Small intestine (tissue), 7 donors: ENCODE data around the gene ALDH16A1. TPM values are rescaled to one million over a fixed set of nuclear protein-coding genes. Genes with fewer than 3 reads are reported as not detected.

Experiments used
- DNase-seq, 2 donors: peaks; one replicate each; pipeline versions ENCODE4 v3.0.0 to v3.0.0-alpha.2; 2013
- FAIRE-seq: peaks from 2 replicates; lab custom pipeline; 2012; peaks lifted over from hg19 to GRCh38; lab: Jason Lieb, UNC
- H3K27ac ChIP-seq, 3 donors: one replicate each; pipeline ENCODE4 v1.5.1; 2013; ENCODE audit warnings: low read length in 2 of 3, mild to moderate bottlenecking in 2 of 3, control low read depth in 1 of 3, inconsistent platforms in 1 of 3, low read depth in 1 of 3, moderate library complexity in 1 of 3
- H3K27me3 ChIP-seq, 3 donors: one replicate each; pipeline ENCODE4 v1.6.1; 2013; ENCODE audit warnings: low read length in 3 of 3, inconsistent platforms in 1 of 3; ENCODE audit not compliant: control insufficient read depth in 3 of 3, insufficient read depth in 3 of 3
- H3K36me3 ChIP-seq, 3 donors: one replicate each; pipeline ENCODE4 v1.6.1; 2013; ENCODE audit warnings: low read length in 3 of 3, inconsistent platforms in 1 of 3, low read depth in 1 of 3, mild to moderate bottlenecking in 1 of 3, moderate library complexity in 1 of 3; ENCODE audit not compliant: control insufficient read depth in 3 of 3, insufficient read depth in 2 of 3
- H3K4me1 ChIP-seq, 3 donors: one replicate each; pipeline ENCODE4 v1.6.1; 2013; ENCODE audit warnings: low read length in 2 of 3, inconsistent platforms in 1 of 3, low read depth in 1 of 3, mild to moderate bottlenecking in 1 of 3, moderate library complexity in 1 of 3; ENCODE audit not compliant: control insufficient read depth in 3 of 3, insufficient read depth in 2 of 3
- H3K4me3 ChIP-seq, 3 donors: one replicate each; pipeline ENCODE4 v1.5.1; 2013; ENCODE audit warnings: low read length in 3 of 3, control low read depth in 1 of 3, inconsistent platforms in 1 of 3, low read depth in 1 of 3, mild to moderate bottlenecking in 1 of 3, moderate library complexity in 1 of 3
- H3K9me3 ChIP-seq, 2 donors: one replicate each; pipeline ENCODE4 v1.6.1; 2013; ENCODE audit warnings: low read depth in 1 of 2, low read length in 1 of 2; ENCODE audit not compliant: control insufficient read depth in 2 of 2, insufficient read depth in 1 of 2
- WGBS, 3 donors: extraction: QIAGEN DNeasy Blood & Tissue Kit; methylation state at CpG; one replicate each; pipeline ENCODE4 v1.1.7; 2013; 5-methylcytosine and 5-hydroxymethylcytosine counted together
- polyA plus RNA-seq, 4 donors: library from polyadenylated mRNA; stranded (reverse) in 3 of 4; unstranded in 1 of 4; fragments of 200-250 nt in 3 of 4; fragments of 120-200 nt in 1 of 4; gene quantifications; one replicate each; pipeline versions ENCODE4 v1.2.1 to v1.2.3, GENCODE V29; 2013
- donor health status: healthy with polysubstance abuse.
- donor health status: control.
- donor health status: control.
- donor health status: Bipolar disorder and iron deficiency.
- donor health status: healthy.

Gene ALDH16A1
- polyA plus RNA-seq, 4 donors: 26.3 to 130 (median 83.6) TPM

- Histone ChIP-seq H3K27ac (no peak overlapping the region), H3K9me3 (no peaks in the 10 kb centered on the region), H3K4me1 (peaks cover 0 to 2% (median 0%) of the 10 kb centered on the region in 3 donors), H3K4me3 (no peak overlapping the region), H3K36me3 (no peaks in the 10 kb centered on the region), H3K27me3 (peaks cover 18 to 90% (median 37%) of the 10 kb centered on the region in 3 donors)
- no peak for FAIRE-seq
- DNase-seq: no peak
- WGBS, 3 donors: 72 to 76% (median 76%) methylated on average over 2 of the region's 2 CpGs
These were observed 32.8 kb upstream of the ALDH16A1 start for GRCh38 chr19:49420227-49420626.

- H3K27me3 ChIP-seq: peaks cover 20 to 97% (median 46%) of the 10 kb centered on the region in 3 donors
- DNase-seq: peak; percentile 27 to 38
These were observed 31.8 kb upstream of the ALDH16A1 start for GRCh38 chr19:49421039-49421877.

GRCh38 chr19:49421878-49422202 lies 31.2 kb upstream of the ALDH16A1 start:
- Histone ChIP-seq H3K36me3 (no peaks in the 10 kb centered on the region), H3K27ac (no peak overlapping the region), H3K4me1 (peaks cover 0 to 2% (median 0%) of the 10 kb centered on the region in 3 donors), H3K9me3 (no peaks in the 10 kb centered on the region), H3K27me3 (peaks cover 20 to 100% (median 47%) of the 10 kb centered on the region in 3 donors), H3K4me3 (no peak overlapping the region)
- 14 to 38% (median 29%) methylated on average over 2 to 3 of the region's 3 CpGs for WGBS, 3 donors
- DNase-seq (no peak), FAIRE-seq (no peak)

More at GRCh38 chr19:49421039-49421877, 31.8 kb upstream of the ALDH16A1 start:
- Histone ChIP-seq H3K27ac (no peak overlapping the region), H3K36me3 (no peaks in the 10 kb centered on the region), H3K4me1 (peaks cover 0 to 2% (median 0%) of the 10 kb centered on the region in 3 donors), H3K4me3 (peak overlapping the region in 1 of 3 donors; percentile 26), H3K9me3 (no peaks in the 10 kb centered on the region)
- WGBS, 3 donors: 10% methylated on average over 47 to 48 of the region's 48 CpGs
- no peak for FAIRE-seq

- peaks cover 20 to 100% (median 51%) of the 10 kb centered on the region in 3 donors for H3K27me3 ChIP-seq
These were observed 30.5 kb upstream of the ALDH16A1 start for GRCh38 chr19:49422407-49423070.

GRCh38 chr19:49423071-49423984 lies 29.7 kb upstream of the ALDH16A1 start, which contains the start of gene PTH2:
PTH2 (minus strand) TSS chr19:49423441; CDS start chr19:49423339, 102 bp downstream.
- Histone ChIP-seq H3K36me3 (no peaks in the 10 kb centered on the region), H3K27me3 (peaks cover 20 to 100% (median 56%) of the 10 kb centered on the region in 3 donors), H3K27ac (no peak within 1 kb of the TSS), H3K9me3 (peaks cover 0 to 2% of the 10 kb centered on the region in 2 donors), H3K4me1 (peaks cover 0 to 2% (median 0%) of the 10 kb centered on the region in 3 donors), H3K4me3 (peak within 1 kb of the TSS in 1 of 3 donors; percentile 18)
- no peak for FAIRE-seq
- 9 to 14% (median 12%) methylated on average over 40 to 42 of the region's 42 CpGs for WGBS, 3 donors
- DNase-seq: no peak

More at GRCh38 chr19:49422407-49423070, 30.5 kb upstream of the ALDH16A1 start:
- no peaks in the 10 kb centered on the region for H3K36me3 ChIP-seq
- H3K27ac ChIP-seq: no peak overlapping the region
- DNase-seq (peak in 1 of 2 donors; percentile 41), FAIRE-seq (no peak)
- H3K4me3 ChIP-seq: peak overlapping the region in 1 of 3 donors; percentile 18
- H3K4me1 ChIP-seq: peaks cover 0 to 2% (median 0%) of the 10 kb centered on the region in 3 donors
- WGBS, 3 donors: 4 to 5% (median 4%) methylated on average over 52 to 58 of the region's 58 CpGs
- H3K9me3 ChIP-seq: no peaks in the 10 kb centered on the region

GRCh38 chr19:49423985-49424303 lies 29.1 kb upstream of the ALDH16A1 start:
- peaks cover 0 to 2% (median 0%) of the 10 kb centered on the region in 3 donors for H3K4me1 ChIP-seq
- peaks cover 20 to 100% (median 57%) of the 10 kb centered on the region in 3 donors for H3K27me3 ChIP-seq
- H3K4me3 ChIP-seq: no peak overlapping the region
- FAIRE-seq: no peak
- no peak for DNase-seq
- no peak overlapping the region for H3K27ac ChIP-seq
- peaks cover 0 to 2% of the 10 kb centered on the region in 2 donors for H3K9me3 ChIP-seq
- WGBS, 3 donors: 0 to 11% (median 8%) methylated on average over 3 of the region's 3 CpGs
- no peaks in the 10 kb centered on the region for H3K36me3 ChIP-seq

- Histone ChIP-seq H3K27me3 (peaks cover 20 to 100% (median 59%) of the 10 kb centered on the region in 3 donors), H3K27ac (no peak within 1 kb of the TSS), H3K4me3 (no peak within 1 kb of the TSS), H3K4me1 (peaks cover 0 to 2% (median 0%) of the 10 kb centered on the region in 3 donors), H3K9me3 (peaks cover 0 to 2% of the 10 kb centered on the region in 2 donors), H3K36me3 (no peaks in the 10 kb centered on the region)
- no peak for DNase-seq
- no peak for FAIRE-seq
- WGBS, 3 donors: 12 to 47% (median 39%) methylated on average over 7 of the region's 7 CpGs
These were observed 27.8 kb upstream of the ALDH16A1 start, which contains the start of gene GFY for GRCh38 chr19:49425178-49425577. GFY (plus strand) TSS chr19:49425388; CDS start chr19:49426431, 1,043 bp downstream.
